ENCODE data around the gene RIPPLY3.
"Not testable (repeated sequence)": the region's sequence is repeated elsewhere in the genome, so short reads cannot be mapped to it uniquely, and the experiment has no call there.

The RIPPLY3 gene

GRCh38 chr21:36989699-36990507 lies 16.6 kb upstream of the RIPPLY3 start:
- H3K4me3 ChIP-seq (ENCODE audit: low read depth, low read length) = peak overlapping the region; percentile 43
- TF ChIP-seq CTCF (IDR thresholded peaks at IDR 0.05; ENCODE audit: low read depth, low read length) = no peak
- peak; percentile 67 for TF ChIP-seq MAX (IDR thresholded peaks at IDR 0.05; ENCODE audit: low read depth, low read length)
- peak; percentile 31 for TF ChIP-seq POLR2A (IDR thresholded peaks at IDR 0.05; ENCODE audit: extremely low read depth, insufficient read length)
- peak; percentile 29 for TF ChIP-seq MYC (IDR thresholded peaks at IDR 0.05; ENCODE audit: low read depth, low read length)
- peak; percentile 91 for DNase-seq (ENCODE audit: low read depth)

GRCh38 chr21:36990508-36991205 lies 15.8 kb upstream of the RIPPLY3 start:
- TF ChIP-seq POLR2A (IDR thresholded peaks at IDR 0.05; ENCODE audit: extremely low read depth, insufficient read length) = no peak
- TF ChIP-seq CTCF (IDR thresholded peaks at IDR 0.05; ENCODE audit: low read depth, low read length) = no peak
- no peak for TF ChIP-seq MYC (IDR thresholded peaks at IDR 0.05; ENCODE audit: low read depth, low read length)
- TF ChIP-seq MAX (IDR thresholded peaks at IDR 0.05; ENCODE audit: low read depth, low read length) = no peak
- H3K4me3 ChIP-seq (ENCODE audit: low read depth, low read length) = peak overlapping the region; percentile 34
- no peak for DNase-seq (ENCODE audit: low read depth)

- H3K4me3 ChIP-seq (ENCODE audit: low read depth, low read length) = no peak overlapping the region
- TF ChIP-seq CTCF (IDR thresholded peaks at IDR 0.05; ENCODE audit: low read depth, low read length) = no peak
- TF ChIP-seq POLR2A (IDR thresholded peaks at IDR 0.05; ENCODE audit: extremely low read depth, insufficient read length) = no peak
- TF ChIP-seq MYC (IDR thresholded peaks at IDR 0.05; ENCODE audit: low read depth, low read length) = no peak
- no peak for TF ChIP-seq MAX (IDR thresholded peaks at IDR 0.05; ENCODE audit: low read depth, low read length)
- no peak for DNase-seq (ENCODE audit: low read depth)
These were observed 13.8 kb upstream of the RIPPLY3 start for GRCh38 chr21:36992671-36993070.

GRCh38 chr21:36994501-36995158 lies 11.9 kb upstream of the RIPPLY3 start:
- DNase-seq (ENCODE audit: low read depth) = no peak
- H3K4me3 ChIP-seq (ENCODE audit: low read depth, low read length) = no peak overlapping the region

GRCh38 chr21:36995285-36995684 lies 11.2 kb upstream of the RIPPLY3 start:
- not testable (repeated sequence) for DNase-seq (ENCODE audit: low read depth)

More at GRCh38 chr21:36994501-36995158, 11.9 kb upstream of the RIPPLY3 start:
- TF ChIP-seq CTCF (IDR thresholded peaks at IDR 0.05; ENCODE audit: low read depth, low read length) (no peak), MAX (IDR thresholded peaks at IDR 0.05; ENCODE audit: low read depth, low read length) (no peak), MYC (IDR thresholded peaks at IDR 0.05; ENCODE audit: low read depth, low read length) (no peak), POLR2A (IDR thresholded peaks at IDR 0.05; ENCODE audit: extremely low read depth, insufficient read length) (no peak)

More at GRCh38 chr21:36995285-36995684, 11.2 kb upstream of the RIPPLY3 start:
- not testable (repeated sequence) for H3K4me3 ChIP-seq (ENCODE audit: low read depth, low read length)
